GM18508 (cell line): Measurements from ENCODE around the gene NEU2.
"Not testable (repeated sequence)": the region's sequence is repeated elsewhere in the genome, so short reads cannot be mapped to it uniquely, and the experiment has no call there.

ENCODE experiments used
- ATAC-seq: cut with Tn5 transposase; IDR thresholded peaks from one replicate; pipeline ENCODE4 v1.9.1; 2021; ENCODE audit warnings: moderate number of reproducible peaks; ENCODE audit not compliant: insufficient read depth, unreplicated experiment

Gene NEU2

GRCh38 chr2:233009661-233010060 lies 22.8 kb upstream of the NEU2 start:
- no peak for ATAC-seq

GRCh38 chr2:233010569-233011267 lies 21.8 kb upstream of the NEU2 start:
- no peak for ATAC-seq

DNA sequence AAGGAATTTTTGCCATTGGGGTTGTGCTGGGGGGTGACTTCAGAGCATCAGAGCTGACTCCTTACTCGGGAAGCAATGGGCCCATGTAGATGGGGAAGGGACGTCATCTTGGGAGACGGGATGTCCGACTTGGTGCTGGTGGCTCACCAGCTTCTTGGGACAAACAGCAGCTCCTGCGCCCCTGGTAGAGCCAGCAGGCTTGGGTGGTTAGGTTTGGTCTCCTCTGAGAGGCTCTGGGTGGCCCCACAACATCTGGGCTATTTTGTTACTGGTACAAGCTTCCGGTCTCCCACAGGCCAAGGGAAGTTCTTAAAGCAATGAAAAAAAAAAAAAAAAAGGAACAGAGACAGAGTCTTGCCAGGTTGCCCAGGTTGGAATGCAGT lies 21.2 kb upstream of the NEU2 start:
- no peak for ATAC-seq

- no peak for ATAC-seq
Measured at GRCh38 chr2:233011702-233012131, 20.8 kb upstream of the NEU2 start.

DNA sequence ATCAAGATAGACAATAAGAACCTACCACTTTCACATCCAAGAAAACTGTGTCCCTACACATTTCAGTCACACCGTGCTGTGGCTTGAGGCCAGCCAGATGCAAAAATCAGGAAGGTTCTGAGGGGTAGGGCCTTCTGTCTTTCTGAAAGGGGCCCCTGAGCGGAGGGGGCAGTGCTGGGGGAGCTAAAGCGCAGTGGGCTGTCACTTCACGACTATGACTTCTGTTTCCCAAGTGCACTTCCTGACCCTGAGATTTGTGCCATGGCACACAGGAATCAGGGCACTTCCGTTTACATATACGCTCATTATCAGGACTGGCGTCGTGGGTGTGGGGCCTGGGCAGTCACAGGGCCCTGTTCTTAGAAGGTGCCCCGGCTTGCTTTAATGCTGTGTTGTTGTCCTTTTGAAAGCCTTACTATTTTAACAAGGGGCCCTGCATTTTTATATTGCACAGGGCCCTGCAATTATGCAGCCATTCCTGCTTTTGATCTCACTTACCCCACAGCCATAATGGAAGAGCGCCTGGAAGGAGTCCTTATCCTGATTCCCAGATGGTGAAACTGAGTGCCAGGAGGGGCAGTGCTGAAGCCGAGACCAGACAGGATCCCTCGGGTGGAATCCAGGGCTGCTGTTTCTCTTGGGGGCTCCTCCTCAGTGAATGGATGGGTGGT lies 20.0 kb upstream of the NEU2 start:
- no peak for ATAC-seq

DNA sequence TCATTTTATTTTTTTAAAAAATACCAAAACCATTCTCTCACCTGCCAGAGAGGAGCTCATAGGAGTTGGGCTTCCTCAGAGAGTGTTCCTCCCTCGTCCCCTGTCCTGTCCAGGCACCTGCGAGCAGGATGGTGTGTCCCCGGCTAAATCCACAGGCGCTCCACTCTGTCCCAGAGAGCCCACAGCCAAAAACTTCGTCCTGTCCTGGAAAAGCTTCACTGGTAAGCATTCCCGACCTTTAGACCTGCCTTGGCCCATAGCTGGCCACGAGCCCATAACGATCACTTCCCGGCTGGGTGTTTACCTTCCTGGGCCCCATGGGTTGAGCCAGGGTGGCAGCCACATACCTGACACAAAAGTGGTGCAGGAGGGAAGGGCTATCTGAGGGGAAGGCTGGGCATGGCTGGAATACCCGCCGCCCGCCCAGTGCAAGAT lies 19.4 kb upstream of the NEU2 start, which contains the start of gene NGEF:
Gene NGEF, minus strand, starts transcription at position 230 of the 435 bp plus-strand sequence. CDS start 38,366 bp downstream, outside the sequence.
- ATAC-seq = no peak

DNA sequence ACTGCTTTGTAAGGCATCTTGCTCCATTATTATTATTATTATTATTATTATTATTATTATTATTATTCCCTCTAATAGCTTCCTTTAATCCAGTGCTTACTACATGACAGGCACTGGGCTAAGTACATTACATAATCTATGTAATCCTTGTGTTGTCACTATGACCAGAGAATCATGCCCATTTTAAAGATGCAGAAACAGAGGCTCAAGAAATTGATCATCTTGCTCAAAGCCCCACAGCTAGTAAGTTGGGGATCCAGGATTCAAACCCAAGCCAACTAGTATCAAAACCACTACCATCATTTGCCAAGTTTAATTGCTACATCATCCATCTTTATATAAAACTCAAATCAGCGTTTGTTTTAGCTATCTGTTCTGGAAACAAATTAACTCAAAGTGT lies 18.8 kb upstream of the NEU2 start:
- no peak for ATAC-seq

DNA sequence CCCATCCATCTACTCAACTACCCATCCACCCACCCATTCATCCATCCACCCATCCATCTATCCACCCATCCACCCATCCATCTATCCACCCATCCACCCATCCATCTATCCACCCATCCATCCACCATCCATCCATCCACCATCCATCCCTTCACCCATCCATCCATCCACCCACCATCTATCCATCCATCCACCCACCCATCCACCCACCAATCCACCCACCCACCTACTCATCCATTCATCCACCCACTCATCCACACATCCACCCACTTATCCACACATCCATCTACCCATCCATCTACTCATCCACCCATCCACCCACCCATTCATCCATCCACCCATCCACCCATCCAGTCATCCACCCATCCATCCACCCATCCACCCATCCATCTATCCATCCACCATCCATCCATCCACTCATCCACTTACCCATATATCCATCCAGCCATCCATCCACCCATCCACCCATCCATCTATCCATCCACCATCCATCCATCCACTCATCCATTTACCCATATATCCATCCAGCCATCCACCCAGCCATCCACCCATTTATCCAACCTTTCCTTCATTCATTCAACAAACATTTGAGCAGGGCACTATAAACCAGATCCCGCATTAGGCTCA lies 17.3 kb upstream of the NEU2 start:
- no peak for ATAC-seq

DNA sequence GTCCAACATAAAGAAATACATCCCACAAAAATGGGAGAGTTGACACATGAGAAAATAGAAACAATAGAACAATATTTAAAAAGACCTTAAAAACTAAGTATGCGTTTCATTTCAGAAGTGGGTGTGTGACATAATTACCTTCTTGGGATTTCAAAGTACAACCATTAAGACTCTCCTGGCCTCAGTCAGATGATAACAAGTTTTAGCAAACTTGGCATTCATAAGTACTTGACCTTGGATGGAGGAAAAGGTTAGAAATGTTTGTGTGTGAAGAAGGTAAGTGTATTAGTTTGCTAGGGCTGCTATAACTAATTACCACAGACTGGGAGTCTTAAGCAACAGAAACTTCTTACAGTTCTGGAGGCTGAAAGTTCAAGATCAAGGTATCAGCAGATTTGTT lies 14.5 kb upstream of the NEU2 start:
- no peak for ATAC-seq

GRCh38 chr2:233019610-233020009 lies 12.9 kb upstream of the NEU2 start:
- not testable (repeated sequence) for ATAC-seq

DNA sequence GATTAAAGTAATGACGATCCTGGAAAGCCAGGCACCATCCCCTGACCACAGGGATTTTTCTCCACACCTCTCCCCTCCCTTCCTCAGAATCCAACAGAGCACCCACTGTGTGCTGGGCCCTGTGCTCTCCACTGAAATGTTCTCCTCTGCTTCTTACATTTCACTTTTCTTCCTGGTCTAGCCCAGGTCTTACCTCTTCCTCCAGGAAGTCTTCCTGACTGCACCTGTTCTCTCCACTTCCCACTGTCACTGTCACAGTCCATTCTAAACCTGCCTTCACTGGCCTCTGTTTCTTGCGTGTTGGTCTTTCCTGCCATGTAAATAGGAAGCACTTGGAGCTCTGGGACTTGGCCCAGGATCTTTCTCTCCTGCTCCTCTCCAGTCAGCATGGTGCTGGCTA lies 12.0 kb upstream of the NEU2 start:
- no peak for ATAC-seq

DNA sequence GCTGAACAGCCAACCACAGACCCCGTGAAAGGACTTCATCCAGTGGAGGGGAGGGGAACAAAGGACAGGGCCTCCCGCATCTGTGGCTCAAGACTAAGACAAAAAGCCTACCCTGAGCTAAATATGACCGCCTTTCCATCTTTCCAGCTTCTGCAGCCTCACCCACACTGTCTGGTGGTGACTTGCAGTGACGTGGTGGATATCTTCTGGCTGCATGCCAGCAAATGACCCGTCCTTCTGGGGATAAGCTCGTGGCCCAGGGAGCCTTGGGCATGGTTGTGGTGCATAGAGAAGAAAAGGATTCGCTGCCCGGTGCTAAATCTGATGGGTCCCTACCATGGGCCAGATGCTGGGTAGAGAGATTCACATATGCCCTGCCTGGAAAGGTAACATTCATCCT lies 10.7 kb upstream of the NEU2 start:
- no peak for ATAC-seq

DNA sequence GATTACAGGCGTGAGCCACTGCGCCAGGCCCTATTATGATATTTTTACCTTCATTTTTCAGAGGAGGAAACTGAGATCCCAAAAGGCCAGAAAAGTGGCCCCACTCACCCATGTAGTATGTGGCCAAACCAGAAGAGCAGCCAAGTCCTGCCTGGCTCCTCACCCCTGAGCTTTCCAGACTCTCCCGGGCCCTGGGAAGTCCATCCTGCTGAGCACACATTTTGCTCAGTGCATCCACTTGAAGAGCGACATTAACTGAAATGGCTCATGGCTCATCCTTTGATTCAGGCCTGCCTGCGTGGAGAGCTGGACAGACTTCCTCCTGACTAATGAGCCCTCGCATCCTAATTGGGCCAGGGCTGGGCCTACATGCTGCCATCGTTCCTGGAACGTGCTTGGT lies 9.9 kb upstream of the NEU2 start:
- ATAC-seq = no peak

DNA sequence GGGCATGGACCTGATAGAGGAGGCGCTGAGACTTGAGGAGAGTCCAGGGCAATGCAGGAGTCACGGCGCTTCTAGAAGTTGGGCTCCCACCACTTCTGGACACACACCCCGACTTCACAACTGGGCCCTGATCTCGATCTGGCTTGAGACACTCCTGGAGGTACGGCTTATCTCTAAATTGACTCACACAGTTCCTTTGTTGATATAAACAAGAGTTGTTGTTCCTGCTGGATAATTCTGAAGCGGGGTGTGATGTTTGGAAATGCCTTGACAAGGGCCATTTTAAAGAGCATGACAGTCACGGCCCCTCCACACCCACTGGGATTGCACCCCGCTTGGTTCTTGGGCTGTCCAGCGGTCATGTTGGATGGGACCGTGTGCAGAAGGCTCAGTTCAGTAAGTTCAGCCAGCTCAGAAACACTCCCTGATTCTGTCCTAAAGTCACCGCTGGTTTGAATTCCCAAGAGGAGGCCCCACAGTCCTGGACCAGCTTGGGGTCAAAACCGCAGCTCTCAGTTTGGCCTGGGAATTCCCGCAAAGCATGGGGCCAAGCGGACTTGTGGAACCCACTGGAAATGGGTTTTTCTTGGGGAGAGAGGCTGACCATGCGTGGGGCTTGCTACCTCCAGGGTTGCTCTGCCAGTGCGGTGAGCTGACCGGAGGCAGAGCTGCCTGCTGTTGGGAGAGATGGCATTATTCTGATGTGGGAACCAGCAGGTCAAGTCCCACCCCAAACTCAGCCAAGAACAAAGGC lies 9.3 kb upstream of the NEU2 start:
- no peak for ATAC-seq

GRCh38 chr2:233023761-233024410 lies 8.6 kb upstream of the NEU2 start:
- ATAC-seq = no peak

DNA sequence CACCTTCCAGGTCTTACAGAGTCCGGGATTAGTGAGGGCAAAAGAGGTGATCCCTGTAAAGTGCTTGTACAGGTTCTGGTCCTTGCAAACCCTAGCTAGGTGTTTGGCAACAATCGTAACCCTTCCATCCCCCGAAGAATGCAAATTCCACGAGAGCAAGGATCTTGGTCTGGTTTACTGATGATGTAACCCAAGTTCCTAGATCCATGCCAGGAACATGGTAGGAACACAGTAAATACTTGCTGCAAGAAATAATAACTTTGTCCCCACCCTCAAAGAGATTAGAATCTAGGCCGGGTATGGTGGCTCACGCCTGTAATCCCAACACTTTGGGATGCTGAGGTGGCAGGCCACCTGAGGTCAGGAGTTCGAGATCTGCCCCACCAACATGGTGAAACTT lies 6.8 kb upstream of the NEU2 start:
- no peak for ATAC-seq

DNA sequence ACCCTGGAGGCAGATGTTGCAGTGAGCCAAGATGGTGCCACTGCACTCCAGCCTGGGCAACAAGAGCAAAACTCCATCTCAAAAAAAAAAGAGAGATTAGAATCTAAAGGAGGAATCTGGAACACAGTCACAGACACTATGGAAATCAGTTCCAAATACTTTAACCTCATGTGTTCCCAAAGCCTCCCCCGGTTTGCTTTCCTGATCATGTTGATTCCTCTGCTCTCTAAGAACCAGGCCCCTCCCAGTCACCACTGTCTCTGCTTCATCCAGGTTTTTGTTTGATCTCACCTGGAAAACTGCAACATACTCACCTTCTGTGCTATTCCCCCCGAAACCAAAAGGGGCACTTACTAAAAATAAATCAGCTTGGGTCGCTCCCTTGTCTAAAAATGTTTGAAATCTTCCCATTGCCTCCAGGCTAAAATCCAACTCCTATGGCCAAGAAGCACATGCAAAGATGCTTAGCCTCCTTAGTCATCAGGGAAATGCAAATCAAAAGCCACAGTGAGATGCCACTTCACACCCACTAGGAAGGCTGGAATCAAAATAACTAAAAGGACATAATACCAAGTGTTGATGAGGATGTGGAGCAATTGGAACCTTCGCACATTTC lies 6.2 kb upstream of the NEU2 start:
- ATAC-seq = no peak

GRCh38 chr2:233029321-233029720 lies 3.2 kb upstream of the NEU2 start:
- no peak for ATAC-seq

DNA sequence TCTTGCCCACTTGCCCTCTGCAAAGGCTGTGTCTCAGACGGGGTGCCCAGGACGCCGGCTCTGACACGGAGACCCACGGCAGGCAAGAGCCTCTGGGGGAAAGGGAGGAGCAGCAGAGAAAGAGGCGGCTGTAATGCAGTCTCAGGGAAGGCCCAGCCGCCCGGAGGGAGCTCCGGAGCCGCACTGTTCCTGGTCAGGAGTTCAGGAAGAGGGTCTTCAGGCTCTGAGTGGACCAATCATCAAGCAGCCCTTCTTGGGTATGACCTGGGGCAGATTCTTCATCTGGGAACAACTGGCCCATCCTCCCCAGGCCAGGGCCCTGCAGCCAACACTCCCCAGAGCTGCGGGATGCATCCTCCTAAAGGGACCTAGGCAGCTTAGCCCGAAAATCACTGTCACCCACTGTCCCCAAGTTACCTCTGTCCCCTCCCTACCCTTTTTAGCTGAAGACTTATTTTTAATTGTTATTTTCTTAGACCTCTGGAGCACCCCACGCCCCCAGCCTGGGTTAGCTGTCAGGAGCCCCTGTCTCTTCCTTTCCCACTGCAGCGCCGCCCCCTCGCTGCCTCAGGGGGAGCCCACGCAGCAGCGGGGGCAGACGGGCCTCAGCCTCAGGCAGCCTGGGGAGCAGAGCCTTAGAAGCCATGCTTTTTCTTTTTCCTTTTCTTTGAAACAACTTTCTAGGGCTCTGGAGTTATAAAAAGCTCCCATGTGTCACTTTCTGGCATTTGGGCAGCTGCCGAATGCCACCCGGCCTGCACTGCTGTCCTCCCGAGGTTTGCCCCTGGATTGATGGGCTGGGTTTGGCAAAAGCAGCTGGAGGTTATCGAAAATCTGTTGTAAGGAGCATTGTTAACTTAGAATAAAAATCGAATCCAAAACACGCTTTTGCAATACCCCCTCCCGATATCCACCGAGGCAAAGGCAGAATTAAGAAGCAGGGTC lies 644 bp upstream of the NEU2 start:
- ATAC-seq = no peak
